ENCODE data around the gene SRSF6.

SRSF6 gene

DNA sequence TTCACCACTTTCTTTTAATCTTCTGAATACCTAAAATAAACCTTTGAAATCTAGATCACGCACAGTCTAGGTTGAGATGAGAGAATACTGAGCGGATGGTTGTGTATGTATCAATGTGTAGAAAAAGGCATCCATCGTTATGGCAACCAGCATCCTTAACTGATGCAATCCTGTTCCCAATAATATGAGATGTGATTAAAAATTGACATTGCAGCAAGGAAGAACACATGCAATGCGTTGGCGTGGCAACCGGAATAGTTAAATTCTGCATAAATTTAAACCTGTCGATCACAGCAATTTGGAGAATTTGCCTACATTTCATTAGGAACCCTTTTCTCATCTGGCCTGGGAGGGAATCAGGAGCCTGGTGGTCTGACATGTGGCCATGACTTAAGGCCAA lies 48.5 kb downstream of the SRSF6 start:
- TF ChIP-seq, protein P1, sequence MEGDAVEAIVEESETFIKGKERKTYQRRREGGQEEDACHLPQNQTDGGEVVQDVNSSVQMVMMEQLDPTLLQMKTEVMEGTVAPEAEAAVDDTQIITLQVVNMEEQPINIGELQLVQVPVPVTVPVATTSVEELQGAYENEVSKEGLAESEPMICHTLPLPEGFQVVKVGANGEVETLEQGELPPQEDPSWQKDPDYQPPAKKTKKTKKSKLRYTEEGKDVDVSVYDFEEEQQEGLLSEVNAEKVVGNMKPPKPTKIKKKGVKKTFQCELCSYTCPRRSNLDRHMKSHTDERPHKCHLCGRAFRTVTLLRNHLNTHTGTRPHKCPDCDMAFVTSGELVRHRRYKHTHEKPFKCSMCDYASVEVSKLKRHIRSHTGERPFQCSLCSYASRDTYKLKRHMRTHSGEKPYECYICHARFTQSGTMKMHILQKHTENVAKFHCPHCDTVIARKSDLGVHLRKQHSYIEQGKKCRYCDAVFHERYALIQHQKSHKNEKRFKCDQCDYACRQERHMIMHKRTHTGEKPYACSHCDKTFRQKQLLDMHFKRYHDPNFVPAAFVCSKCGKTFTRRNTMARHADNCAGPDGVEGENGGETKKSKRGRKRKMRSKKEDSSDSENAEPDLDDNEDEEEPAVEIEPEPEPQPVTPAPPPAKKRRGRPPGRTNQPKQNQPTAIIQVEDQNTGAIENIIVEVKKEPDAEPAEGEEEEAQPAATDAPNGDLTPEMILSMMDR (IDR thresholded peaks at IDR 0.05): no peak
- no peak for DNase-seq
- H3K27me3 ChIP-seq: peaks cover 0 to 20% of the 10 kb centered on the region in 2 donors
- H3K27ac ChIP-seq: no peak overlapping the region
- peaks cover 0 to 16% (median 9%) of the 10 kb centered on the region in 4 donors for H3K4me1 ChIP-seq
- intact Hi-C loops (cut with DNase I; ENCODE audit: low total_unique reads): loop anchor here (5.0 kb wide), 1 partner anchor 54 kb away; no protein-coding TSS in a partner anchor
- no peak overlapping the region for H3K4me3 ChIP-seq
- H3K9me3 ChIP-seq: peaks cover 0 to 4% (median 0%) of the 10 kb centered on the region in 3 donors
- H3K36me3 ChIP-seq: no peaks in the 10 kb centered on the region

DNA sequence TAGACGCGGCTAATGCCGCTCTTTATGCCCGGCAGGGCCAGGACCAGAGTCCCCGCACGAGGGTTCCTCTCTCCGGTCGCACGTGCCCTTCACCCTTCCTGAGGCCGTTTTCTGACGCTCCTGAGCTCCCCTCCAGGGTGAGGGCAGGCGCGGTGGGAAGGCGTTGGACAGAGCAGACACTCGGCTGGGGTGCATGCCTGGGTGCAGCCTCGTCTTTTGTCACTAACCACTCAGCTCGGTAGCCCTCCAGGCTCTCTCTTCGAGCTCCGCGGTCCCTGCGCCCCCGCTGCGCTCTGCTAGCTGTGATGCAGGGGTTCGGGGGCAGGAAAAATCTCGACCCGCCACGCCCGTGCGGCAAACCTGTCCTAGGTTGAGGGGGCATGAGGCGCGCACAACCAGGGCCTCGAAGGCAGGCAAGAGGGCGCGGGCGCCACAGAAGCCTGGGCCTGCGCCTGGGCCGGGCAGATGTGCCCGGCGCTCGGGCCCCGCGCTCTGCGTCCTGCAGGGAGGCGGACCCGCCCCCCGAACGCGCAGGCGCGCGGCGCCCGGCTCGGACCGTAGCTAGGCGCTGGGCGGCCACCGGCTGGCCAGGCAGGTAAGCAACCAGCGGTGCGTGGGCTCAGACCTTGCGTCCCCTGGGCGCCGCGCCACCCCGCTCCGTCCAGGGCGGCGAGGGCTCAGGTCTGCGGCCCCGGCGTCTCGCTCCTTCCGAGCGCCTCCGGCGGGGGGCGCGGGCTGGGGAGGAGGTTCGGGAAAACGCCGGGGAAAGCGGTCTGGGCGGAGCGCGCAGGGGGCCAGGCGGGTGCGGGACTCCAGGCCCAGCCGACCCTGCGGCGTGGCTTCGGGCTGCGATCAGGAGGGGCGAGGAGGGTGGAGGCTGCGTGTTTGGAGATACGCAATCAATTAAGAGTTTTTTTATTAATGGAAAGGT lies 49.7 kb downstream of the SRSF6 start, which contains the start of gene L3MBTL1:
L3MBTL1 (plus strand) TSS at position 548 of the 931 bp plus-strand sequence. CDS start 5,807 bp downstream, outside the sequence.
- H3K4me1 ChIP-seq: peaks cover 0 to 16% (median 9%) of the 10 kb centered on the region in 4 donors
- TF ChIP-seq, protein P1 (IDR thresholded peaks at IDR 0.05): no peak
- no peaks in the 10 kb centered on the region for H3K9me3 ChIP-seq
- no peak for DNase-seq
- H3K4me3 ChIP-seq: peak within 1 kb of the TSS; percentile 52 to 58
- H3K27ac ChIP-seq: no peak within 1 kb of the TSS
- intact Hi-C loops (cut with DNase I; ENCODE audit: low total_unique reads): loop anchor here (5.0 kb wide), 1 partner anchor 55 kb away; no protein-coding TSS in a partner anchor
- H3K36me3 ChIP-seq: no peaks in the 10 kb centered on the region
- peaks cover 0 to 20% of the 10 kb centered on the region in 2 donors for H3K27me3 ChIP-seq

DNA sequence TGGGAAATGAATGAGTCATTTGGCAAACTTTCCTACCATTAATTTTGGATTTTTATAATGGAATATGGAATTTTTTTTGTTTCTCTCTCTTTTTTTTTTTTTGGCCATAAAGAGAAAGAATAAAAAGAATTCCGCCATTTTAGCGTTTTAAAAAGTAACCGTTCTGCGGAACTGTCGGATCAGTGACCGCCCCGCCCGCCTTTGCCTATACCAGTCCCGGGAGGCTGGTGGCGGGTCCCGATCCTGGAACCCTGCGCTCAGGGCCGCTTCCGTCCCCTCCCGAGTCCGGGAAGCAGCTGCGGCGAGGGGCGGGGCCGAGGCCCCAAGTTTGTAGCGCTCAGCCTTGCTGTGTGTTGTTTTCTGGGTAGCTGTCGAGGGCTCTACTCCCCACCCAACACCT lies 50.4 kb downstream of the SRSF6 start:
- no peak overlapping the region for H3K27ac ChIP-seq
- intact Hi-C loops (cut with DNase I; ENCODE audit: low total_unique reads): loop anchor here (5.0 kb wide), 1 partner anchor 56 kb away; no protein-coding TSS in a partner anchor
- no peak for DNase-seq
- TF ChIP-seq, protein P1 (IDR thresholded peaks at IDR 0.05): no peak
- H3K9me3 ChIP-seq: no peaks in the 10 kb centered on the region
- no peaks in the 10 kb centered on the region for H3K36me3 ChIP-seq
- H3K4me1 ChIP-seq: peaks cover 0 to 18% (median 10%) of the 10 kb centered on the region in 4 donors
- peak overlapping the region; percentile 52 to 58 for H3K4me3 ChIP-seq
- peaks cover 0 to 20% of the 10 kb centered on the region in 2 donors for H3K27me3 ChIP-seq

DNA sequence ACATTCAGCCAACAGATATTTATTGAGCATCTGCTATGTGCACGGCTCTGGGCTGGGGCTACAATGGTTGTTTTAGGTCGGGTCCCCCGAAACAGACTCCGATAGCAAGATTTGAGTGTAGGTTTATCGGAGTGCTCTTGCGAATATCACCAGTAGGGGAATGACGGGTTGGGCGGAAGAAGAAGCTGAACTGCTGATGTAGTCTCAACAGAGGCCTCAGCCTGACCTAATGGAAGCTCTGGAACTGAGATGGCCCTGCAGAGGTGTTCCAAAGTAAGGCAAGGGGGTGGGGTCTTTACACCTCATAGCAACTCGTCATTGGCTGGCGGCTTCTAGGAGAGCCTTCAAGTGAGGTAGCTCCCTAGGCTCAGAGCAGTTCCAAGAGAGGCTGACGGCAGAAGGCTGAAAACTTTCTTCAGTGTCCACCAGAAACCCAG lies 50.9 kb downstream of the SRSF6 start:
- H3K27ac ChIP-seq: no peak overlapping the region

DNA sequence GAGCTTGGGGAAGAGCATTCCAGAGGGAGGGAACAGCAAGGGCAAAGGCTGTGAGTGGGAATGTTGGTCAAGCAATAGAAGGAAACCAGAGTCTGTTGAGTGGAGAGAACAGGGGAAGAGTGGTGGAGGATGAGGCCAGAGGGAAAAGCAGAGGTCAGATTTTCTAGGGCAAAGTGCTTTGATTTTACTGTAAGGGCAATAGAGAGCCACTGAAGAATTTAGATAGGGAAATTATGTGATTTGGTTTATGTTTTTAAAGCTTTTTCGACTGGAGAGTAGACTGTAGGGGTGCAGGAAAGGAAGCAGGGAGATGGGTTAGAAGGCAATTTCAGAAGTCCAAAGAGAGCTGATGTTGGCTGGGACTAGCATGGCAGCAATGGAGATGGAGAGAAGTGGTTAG lies 54.2 kb downstream of the SRSF6 start:
- peaks cover 0 to 24% (median 16%) of the 10 kb centered on the region in 4 donors for H3K4me1 ChIP-seq
- intact Hi-C loops (cut with DNase I; ENCODE audit: low total_unique reads): no loop called here
- no peaks in the 10 kb centered on the region for H3K36me3 ChIP-seq

More for the DNA sequence above, 50.9 kb downstream of the SRSF6 start:
- no peaks in the 10 kb centered on the region for H3K9me3 ChIP-seq
- TF ChIP-seq, protein P1 (IDR thresholded peaks at IDR 0.05): no peak
- peak overlapping the region in 1 of 2 donors; percentile 58 for H3K4me3 ChIP-seq
- DNase-seq: no peak
- intact Hi-C loops (cut with DNase I; ENCODE audit: low total_unique reads): loop anchor here (5.0 kb wide), 1 partner anchor 56 kb away; no protein-coding TSS in a partner anchor
- H3K27me3 ChIP-seq: peaks cover 0 to 20% of the 10 kb centered on the region in 2 donors
- no peaks in the 10 kb centered on the region for H3K36me3 ChIP-seq
- H3K4me1 ChIP-seq: peaks cover 0 to 23% (median 12%) of the 10 kb centered on the region in 4 donors

More for the DNA sequence above, 54.2 kb downstream of the SRSF6 start:
- H3K27me3 ChIP-seq: peaks cover 0 to 14% of the 10 kb centered on the region in 2 donors
- TF ChIP-seq, protein P1 (IDR thresholded peaks at IDR 0.05): no peak
- H3K9me3 ChIP-seq: no peaks in the 10 kb centered on the region
- no peak for DNase-seq
- no peak overlapping the region for H3K4me3 ChIP-seq
- H3K27ac ChIP-seq: no peak overlapping the region
